ENCODE data around the gene DCTN3.

DCTN3 gene

DNA sequence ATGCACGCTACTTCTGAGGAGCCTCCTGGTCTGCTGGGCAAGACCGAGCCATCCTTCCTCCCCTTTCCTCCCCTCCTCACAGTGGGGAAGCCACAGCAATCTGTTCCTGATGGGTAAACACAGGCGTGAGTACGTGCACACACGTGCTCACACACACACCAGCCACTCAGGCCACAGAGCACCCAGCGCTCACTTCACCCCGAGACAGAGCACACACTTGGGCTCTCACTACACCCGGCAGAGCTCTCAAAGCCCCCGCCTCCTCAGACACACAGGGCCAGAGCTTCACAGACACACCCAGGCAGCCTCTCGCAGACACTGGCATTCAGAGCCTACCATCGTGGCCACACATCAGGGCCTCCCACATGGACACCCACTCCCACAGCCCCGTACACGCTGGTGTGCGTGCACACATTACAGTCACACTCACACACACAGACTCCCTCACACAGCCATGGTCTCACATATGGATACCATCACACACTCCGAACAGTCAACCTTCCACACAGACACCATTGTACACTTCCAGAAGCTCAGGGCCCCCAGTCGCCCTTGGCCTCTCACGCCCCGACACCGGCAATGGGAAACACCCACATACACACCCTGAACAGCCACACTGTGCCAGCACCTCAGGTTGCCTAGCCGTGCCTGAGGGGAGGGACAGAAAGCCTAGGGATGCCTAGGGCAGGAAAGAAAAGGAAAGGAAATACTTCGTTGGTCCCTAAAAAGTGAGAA, 44.3 kb downstream of the DCTN3 start:
- in situ Hi-C loops (cut with HindIII; ENCODE audit: low sequenced_read_pairs) = loop anchor here (10.0 kb wide), 1 partner anchor 311 kb away; no protein-coding TSS in a partner anchor

DNA sequence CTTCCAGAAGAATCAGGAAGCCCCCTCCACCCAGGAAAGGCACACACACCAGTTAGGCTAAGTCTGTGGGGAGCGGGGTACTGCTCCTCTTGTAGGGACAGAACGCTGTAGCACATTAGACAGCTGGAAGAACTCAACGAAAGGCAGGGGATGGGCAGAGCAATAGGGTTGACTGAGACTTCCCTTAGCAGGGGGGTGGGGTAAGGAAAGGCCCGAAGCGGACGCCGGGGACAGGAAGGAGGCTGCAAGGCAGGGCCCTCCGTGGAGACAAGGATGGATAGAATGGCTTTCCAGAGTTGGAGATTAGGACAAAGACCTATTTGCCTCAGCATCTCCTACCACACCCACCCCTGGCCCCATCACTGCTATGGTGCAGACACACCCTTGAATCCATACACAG, 45.1 kb downstream of the DCTN3 start:
- in situ Hi-C loops (cut with HindIII; ENCODE audit: low sequenced_read_pairs) = loop anchor here (10.0 kb wide), 1 partner anchor 310 kb away; no protein-coding TSS in a partner anchor

GRCh38 chr9:34574571-34574970, 45.7 kb downstream of the DCTN3 start:
- in situ Hi-C loops (cut with HindIII; ENCODE audit: low sequenced_read_pairs) = loop anchor here (10.0 kb wide), 1 partner anchor 310 kb away; no protein-coding TSS in a partner anchor

GRCh38 chr9:34573599-34574325, 46.5 kb downstream of the DCTN3 start:
- in situ Hi-C loops (cut with HindIII; ENCODE audit: low sequenced_read_pairs) = loop anchor here (10.0 kb wide), 1 partner anchor 309 kb away; no protein-coding TSS in a partner anchor

GRCh38 chr9:34572628-34573027, 47.7 kb downstream of the DCTN3 start:
- in situ Hi-C loops (cut with HindIII; ENCODE audit: low sequenced_read_pairs) = loop anchor here (10.0 kb wide), 1 partner anchor 308 kb away; no protein-coding TSS in a partner anchor

DNA sequence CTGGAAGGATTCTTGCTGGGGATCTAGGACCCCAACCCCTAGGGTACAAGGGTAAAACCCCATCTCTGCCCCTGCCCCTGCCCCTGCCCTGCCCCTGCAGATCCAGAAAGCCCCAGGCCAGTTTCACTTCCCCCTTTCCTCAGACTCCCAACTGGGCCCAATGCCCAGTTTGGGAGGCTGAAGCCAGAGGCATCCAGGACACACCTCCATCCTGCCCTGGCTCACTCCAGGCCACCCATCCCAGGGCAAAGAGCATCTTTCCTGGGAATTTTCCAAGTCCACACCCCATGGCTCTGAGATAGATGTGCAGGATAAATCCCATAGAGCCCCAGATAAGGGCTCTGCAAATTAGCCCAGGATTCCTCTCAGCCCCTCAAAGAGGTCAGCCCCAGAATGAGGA, 48.2 kb downstream of the DCTN3 start:
- in situ Hi-C loops (cut with HindIII; ENCODE audit: low sequenced_read_pairs) = loop anchor here (10.0 kb wide), 1 partner anchor 307 kb away; no protein-coding TSS in a partner anchor

DNA sequence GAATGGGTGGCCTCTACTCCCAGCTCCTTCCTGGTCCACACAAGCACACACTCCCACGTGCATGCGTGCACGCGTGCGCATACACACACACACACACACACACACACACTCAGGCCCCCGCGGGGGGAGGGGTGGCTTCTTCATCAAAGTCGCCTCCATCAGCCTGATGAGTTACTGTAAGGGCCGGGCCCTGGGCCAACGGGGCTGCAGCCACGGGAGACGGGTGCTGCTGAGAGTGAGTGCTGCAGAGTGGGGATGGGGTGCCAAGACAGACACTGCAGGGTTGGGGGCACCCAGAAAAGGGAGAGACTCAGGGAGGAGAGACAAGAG, 48.8 kb downstream of the DCTN3 start:
- in situ Hi-C loops (cut with HindIII; ENCODE audit: low sequenced_read_pairs) = loop anchor here (10.0 kb wide), 1 partner anchor 307 kb away; no protein-coding TSS in a partner anchor

DNA sequence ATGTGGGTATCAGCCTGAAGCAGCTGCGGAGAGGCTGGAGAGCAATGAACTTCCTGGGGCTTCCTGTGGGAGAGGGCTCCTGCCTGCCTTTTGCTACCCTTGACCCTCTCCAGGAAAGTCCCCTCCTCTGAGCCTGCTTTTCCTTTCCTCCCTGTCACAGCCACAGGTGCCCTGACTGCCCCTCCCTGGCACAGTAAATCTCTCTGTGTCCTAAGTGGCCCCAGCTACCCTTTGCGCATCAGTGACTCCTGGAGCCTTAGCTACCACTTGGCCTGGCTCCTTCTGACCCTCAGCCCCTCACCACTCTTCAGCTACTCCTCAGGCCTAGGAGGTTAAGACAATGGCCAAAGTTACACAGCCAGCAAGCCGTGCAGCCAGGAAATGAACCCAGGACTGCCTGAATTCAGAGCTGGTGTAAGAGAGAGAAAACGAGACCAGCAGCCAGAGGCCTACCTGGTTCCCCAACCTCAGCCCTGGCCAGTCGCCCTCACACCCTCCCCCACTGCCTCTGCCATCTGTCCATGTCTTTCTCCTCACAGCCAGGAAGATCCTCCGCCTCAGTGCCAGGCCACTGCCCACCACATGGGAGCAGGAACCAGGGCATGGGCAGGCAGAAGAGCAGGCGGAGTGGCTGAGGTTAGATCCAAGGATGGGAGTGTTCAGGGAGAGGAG, 49.4 kb downstream of the DCTN3 start:
- in situ Hi-C loops (cut with HindIII; ENCODE audit: low sequenced_read_pairs) = loop anchor here (10.0 kb wide), 1 partner anchor 306 kb away; no protein-coding TSS in a partner anchor

DNA sequence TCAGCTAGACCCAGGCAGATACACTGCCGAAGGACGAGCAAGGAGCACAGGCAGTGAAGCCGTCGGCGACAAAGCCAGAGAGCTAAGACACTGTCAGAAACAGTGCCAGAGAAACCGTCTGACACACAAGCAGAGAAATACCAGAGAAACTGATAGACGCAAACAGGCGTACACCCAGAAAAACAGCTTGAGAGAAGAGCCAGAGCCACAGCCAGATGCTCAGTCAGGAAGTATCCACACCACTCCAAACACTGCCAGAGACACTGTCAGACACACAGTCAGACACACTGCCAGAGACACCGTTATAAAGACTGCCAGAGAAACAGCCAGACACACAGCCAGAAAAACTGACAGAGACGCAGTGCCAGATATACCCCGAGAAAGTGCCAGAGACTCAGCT, 49.9 kb downstream of the DCTN3 start:
- in situ Hi-C loops (cut with HindIII; ENCODE audit: low sequenced_read_pairs) = loop anchor here (10.0 kb wide), 1 partner anchor 306 kb away; no protein-coding TSS in a partner anchor

GRCh38 chr9:34568774-34569173, 51.5 kb downstream of the DCTN3 start:
- in situ Hi-C loops (cut with HindIII; ENCODE audit: low sequenced_read_pairs) = no loop called here

DNA sequence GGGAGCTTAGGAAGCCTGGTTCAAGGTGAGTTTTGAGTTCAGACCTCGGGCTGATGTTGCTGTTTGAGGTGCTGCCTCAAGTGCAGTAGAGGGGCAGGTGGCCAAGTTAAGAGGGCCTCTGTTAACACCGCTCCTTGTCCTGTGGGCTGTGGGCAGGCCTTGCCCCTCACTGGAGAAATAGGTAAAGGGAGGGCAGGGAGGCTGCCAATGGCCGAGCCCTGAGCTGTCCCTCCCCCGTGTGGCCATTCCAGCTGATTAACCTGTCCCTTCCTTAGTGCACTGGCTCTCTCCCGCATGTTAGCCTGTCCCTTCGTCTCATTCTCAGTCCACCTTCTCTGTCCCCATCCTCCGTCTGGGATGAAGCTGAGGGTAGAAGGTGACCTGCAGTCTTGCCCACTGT, 52.2 kb downstream of the DCTN3 start:
- in situ Hi-C loops (cut with HindIII; ENCODE audit: low sequenced_read_pairs) = no loop called here

DNA sequence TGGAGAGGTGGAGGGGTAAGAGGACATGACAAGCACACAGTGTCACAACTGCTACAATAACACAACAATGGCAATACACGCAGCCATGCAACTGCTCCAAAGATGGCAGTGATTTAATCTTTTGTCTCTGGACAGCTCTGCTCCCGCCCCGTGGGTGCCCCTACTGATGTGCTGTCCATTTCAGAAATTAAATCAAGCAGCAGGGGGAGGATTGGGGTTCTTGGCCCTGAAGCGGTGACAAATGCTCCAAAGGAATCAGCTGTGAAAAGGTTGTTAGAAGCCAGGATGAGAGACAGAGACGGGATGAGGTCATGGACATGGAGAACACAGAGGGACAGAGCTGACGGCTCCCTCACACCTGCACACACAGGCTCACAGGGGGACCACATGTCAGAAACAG, 53.3 kb downstream of the DCTN3 start:
- in situ Hi-C loops (cut with HindIII; ENCODE audit: low sequenced_read_pairs) = no loop called here

- in situ Hi-C loops (cut with HindIII; ENCODE audit: low sequenced_read_pairs) = no loop called here
Measured at GRCh38 chr9:34566322-34566721, 54.0 kb downstream of the DCTN3 start.

GRCh38 chr9:34565856-34566255, 54.4 kb downstream of the DCTN3 start:
- in situ Hi-C loops (cut with HindIII; ENCODE audit: low sequenced_read_pairs) = no loop called here

DNA sequence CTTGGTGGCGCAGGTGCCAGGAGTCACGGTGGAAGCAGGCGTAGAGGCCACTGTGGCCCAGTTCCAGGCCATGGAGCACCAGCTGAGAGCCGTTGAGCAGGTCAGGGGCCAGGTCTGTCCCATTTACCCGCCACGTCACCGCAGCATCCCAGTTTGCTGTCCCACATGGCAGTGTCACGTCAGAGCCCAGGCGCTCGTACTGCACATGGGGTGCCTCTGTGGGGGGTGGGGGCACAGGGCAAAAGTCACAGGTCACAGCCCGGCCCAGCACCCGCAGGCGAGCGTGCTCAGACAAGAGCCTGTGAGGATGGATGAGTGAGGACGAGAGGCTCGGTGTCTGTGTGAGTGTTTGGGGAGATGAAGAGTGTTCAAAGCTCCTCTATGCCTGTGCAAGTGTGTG, 55.7 kb downstream of the DCTN3 start:
- in situ Hi-C loops (cut with HindIII; ENCODE audit: low sequenced_read_pairs) = no loop called here

Measured in endothelial cell of hepatic sinusoid (primary cell).